ENCODE measurements around the gene CDKL2. TPM values are rescaled to one million over a fixed set of nuclear protein-coding genes. Genes with fewer than 3 reads are reported as not detected.
"Not testable (repeated sequence)": the region's sequence is repeated elsewhere in the genome, so short reads cannot be mapped to it uniquely, and the experiment has no call there.

Gene CDKL2
- total RNA-seq, 2 donors from 2014 or later, result 0.14 to 0.36 TPM

- ATAC-seq (no peak), DNase-seq (ENCODE audit: low spot score) (no peak)
- H3K27ac Mint-ChIP-seq, result no peak overlapping the region
- peaks cover 15 to 22% of the 10 kb centered on the region in 2 donors for H3K4me1 Mint-ChIP-seq (ENCODE audit: low read depth in 2 of 2)
- H3K4me3 Mint-ChIP-seq, result no peak overlapping the region
- no peaks in the 10 kb centered on the region for H3K36me3 Mint-ChIP-seq
- H3K27me3 Mint-ChIP-seq, result peaks cover 15 to 19% of the 10 kb centered on the region in 2 donors
- no peaks in the 10 kb centered on the region for H3K9me3 Mint-ChIP-seq
Observed at GRCh38 chr4:75561789-75562188, 68.5 kb downstream of the CDKL2 start.

- no peaks in the 10 kb centered on the region for H3K36me3 Mint-ChIP-seq
- no peak for DNase-seq (ENCODE audit: low spot score)
- peak overlapping the region; percentile 19 for H3K4me3 Mint-ChIP-seq
- H3K9me3 Mint-ChIP-seq, result no peaks in the 10 kb centered on the region
- H3K27ac Mint-ChIP-seq, result no peak overlapping the region
- H3K27me3 Mint-ChIP-seq, result peaks cover 15 to 16% of the 10 kb centered on the region in 2 donors
- no peak for ATAC-seq
- H3K4me1 Mint-ChIP-seq (ENCODE audit: low read depth in 2 of 2), result peaks cover 8 to 17% of the 10 kb centered on the region in 2 donors
Observed at GRCh38 chr4:75557696-75558095, 72.6 kb downstream of the CDKL2 start.

GRCh38 chr4:75555294-75556164, 74.8 kb downstream of the CDKL2 start, which contains the start of gene ODAPH:
Gene ODAPH (plus strand): TSS chr4:75556066. CDS start chr4:75556083, 17 bp downstream.
- H3K27ac Mint-ChIP-seq, result peak within 1 kb of the TSS in 1 of 2 donors; percentile 53
- H3K4me3 Mint-ChIP-seq, result peak within 1 kb of the TSS; percentile 71
- H3K4me1 Mint-ChIP-seq (ENCODE audit: low read depth in 2 of 2), result peaks cover 5 to 12% of the 10 kb centered on the region in 2 donors
- H3K27me3 Mint-ChIP-seq, result peaks cover 9 to 13% of the 10 kb centered on the region in 2 donors
- no peaks in the 10 kb centered on the region for H3K36me3 Mint-ChIP-seq
- no peaks in the 10 kb centered on the region for H3K9me3 Mint-ChIP-seq
- DNase-seq (ENCODE audit: low spot score), result peak; percentile 62
- ATAC-seq, result peak; percentile 87 to 96

- no peaks in the 10 kb centered on the region for H3K36me3 Mint-ChIP-seq
- ATAC-seq (no peak), DNase-seq (ENCODE audit: low spot score) (no peak)
- peaks cover 10 to 14% of the 10 kb centered on the region in 2 donors for H3K4me1 Mint-ChIP-seq (ENCODE audit: low read depth in 2 of 2)
- peaks cover 2% of the 10 kb centered on the region in 2 donors for H3K27me3 Mint-ChIP-seq
- no peaks in the 10 kb centered on the region for H3K9me3 Mint-ChIP-seq
- no peak overlapping the region for H3K27ac Mint-ChIP-seq
- H3K4me3 Mint-ChIP-seq, result no peak overlapping the region
Observed at GRCh38 chr4:75552452-75552851, 77.9 kb downstream of the CDKL2 start.

GRCh38 chr4:75549019-75549418, 81.3 kb downstream of the CDKL2 start:
- no peaks in the 10 kb centered on the region for H3K27me3 Mint-ChIP-seq
- no peaks in the 10 kb centered on the region for H3K9me3 Mint-ChIP-seq
- ATAC-seq, result peak; percentile 64 to 77
- H3K27ac Mint-ChIP-seq, result peak overlapping the region in 1 of 2 donors; percentile 12
- peaks cover 8 to 10% of the 10 kb centered on the region in 2 donors for H3K4me1 Mint-ChIP-seq (ENCODE audit: low read depth in 2 of 2)
- peak; percentile 62 for DNase-seq (ENCODE audit: low spot score)
- no peaks in the 10 kb centered on the region for H3K36me3 Mint-ChIP-seq
- H3K4me3 Mint-ChIP-seq, result peak overlapping the region; percentile 36

- Mint-ChIP-seq H3K36me3 (no peaks in the 10 kb centered on the region), H3K9me3 (no peaks in the 10 kb centered on the region), H3K27me3 (no peaks in the 10 kb centered on the region), H3K4me1 (ENCODE audit: low read depth in 2 of 2) (peaks cover 8 to 10% of the 10 kb centered on the region in 2 donors), H3K27ac (no peak overlapping the region), H3K4me3 (no peak overlapping the region)
- DNase-seq (ENCODE audit: low spot score), result no peak
- ATAC-seq, result no peak
Observed at GRCh38 chr4:75547647-75548387, 82.5 kb downstream of the CDKL2 start.

- no peak for ATAC-seq
- Mint-ChIP-seq H3K36me3 (no peaks in the 10 kb centered on the region), H3K27me3 (no peaks in the 10 kb centered on the region), H3K9me3 (no peaks in the 10 kb centered on the region), H3K4me1 (ENCODE audit: low read depth in 2 of 2) (peaks cover 8 to 9% of the 10 kb centered on the region in 2 donors), H3K27ac (no peak overlapping the region), H3K4me3 (no peak overlapping the region)
- DNase-seq (ENCODE audit: low spot score), result no peak
Observed at GRCh38 chr4:75545526-75545925, 84.8 kb downstream of the CDKL2 start.

GRCh38 chr4:75544870-75545269, 85.5 kb downstream of the CDKL2 start:
- DNase-seq (ENCODE audit: low spot score) (no peak), ATAC-seq (no peak)
- peaks cover 6 to 8% of the 10 kb centered on the region in 2 donors for H3K4me1 Mint-ChIP-seq (ENCODE audit: low read depth in 2 of 2)
- H3K36me3 Mint-ChIP-seq, result no peaks in the 10 kb centered on the region
- no peak overlapping the region for H3K27ac Mint-ChIP-seq
- no peaks in the 10 kb centered on the region for H3K9me3 Mint-ChIP-seq
- no peaks in the 10 kb centered on the region for H3K27me3 Mint-ChIP-seq
- no peak overlapping the region for H3K4me3 Mint-ChIP-seq

GRCh38 chr4:75544220-75544619, 86.1 kb downstream of the CDKL2 start:
- not testable (repeated sequence) for ATAC-seq; H3K4me3 Mint-ChIP-seq; H3K27ac Mint-ChIP-seq; DNase-seq (ENCODE audit: low spot score); H3K4me1 Mint-ChIP-seq (ENCODE audit: low read depth in 2 of 2); H3K9me3 Mint-ChIP-seq; H3K27me3 Mint-ChIP-seq; H3K36me3 Mint-ChIP-seq

GRCh38 chr4:75542824-75543223, 87.5 kb downstream of the CDKL2 start:
- ATAC-seq (no peak), DNase-seq (ENCODE audit: low spot score) (no peak)
- Mint-ChIP-seq H3K4me3 (no peak overlapping the region), H3K36me3 (no peaks in the 10 kb centered on the region), H3K9me3 (no peaks in the 10 kb centered on the region), H3K27me3 (no peaks in the 10 kb centered on the region), H3K27ac (no peak overlapping the region), H3K4me1 (ENCODE audit: low read depth in 2 of 2) (no peaks in the 10 kb centered on the region)

- not testable (repeated sequence) for H3K27ac Mint-ChIP-seq; H3K27me3 Mint-ChIP-seq; H3K4me3 Mint-ChIP-seq; ATAC-seq; H3K9me3 Mint-ChIP-seq; H3K4me1 Mint-ChIP-seq (ENCODE audit: low read depth in 2 of 2); DNase-seq (ENCODE audit: low spot score); H3K36me3 Mint-ChIP-seq
Observed at GRCh38 chr4:75537308-75537707, 93.0 kb downstream of the CDKL2 start.

- H3K4me3 Mint-ChIP-seq; DNase-seq (ENCODE audit: low spot score); H3K27me3 Mint-ChIP-seq; ATAC-seq; H3K27ac Mint-ChIP-seq; H3K9me3 Mint-ChIP-seq; H3K4me1 Mint-ChIP-seq (ENCODE audit: low read depth in 2 of 2): not testable (repeated sequence)
- peaks cover 27% of the 10 kb centered on the region for H3K36me3 Mint-ChIP-seq
Observed at GRCh38 chr4:75533926-75534325, 96.4 kb downstream of the CDKL2 start.

- not testable (repeated sequence) for H3K27me3 Mint-ChIP-seq; H3K4me1 Mint-ChIP-seq (ENCODE audit: low read depth in 2 of 2); H3K4me3 Mint-ChIP-seq; H3K27ac Mint-ChIP-seq; DNase-seq (ENCODE audit: low spot score); H3K9me3 Mint-ChIP-seq; ATAC-seq
- peaks cover 27% of the 10 kb centered on the region for H3K36me3 Mint-ChIP-seq
Observed at GRCh38 chr4:75533339-75533887, 96.9 kb downstream of the CDKL2 start.
